Esophagus squamous epithelium (tissue), 5 donors: ENCODE results near the gene VWA1. TPM values are rescaled to one million over a fixed set of nuclear protein-coding genes. Genes with fewer than 3 reads are reported as not detected.
"Not testable (repeated sequence)": the region's sequence is repeated elsewhere in the genome, so short reads cannot be mapped to it uniquely, and the experiment has no call there.

Experiments used
- DNase-seq: peaks from one replicate; lab custom pipeline; 2025; lab: John Stamatoyannopoulos, UW
- H3K27ac ChIP-seq, 4 donors: fragments of 200-600 bp; sonication (generic); one replicate each; pipeline ENCODE4 v1.5.1; 2016 to 2019; ENCODE audit warnings: mild to moderate bottlenecking in 1 of 4
- H3K27me3 ChIP-seq, 4 donors: fragments of 200-600 bp; sonication (generic); 1 replicate in 3 of 4; 2 replicates in 1 of 4; pipeline versions ENCODE4 v1.5.1 to v1.6.0; 2017 to 2021; ENCODE audit warnings: antibody characterized with exemption in 1 of 4
- H3K36me3 ChIP-seq, 3 donors: fragments of 200-600 bp; sonication (generic); one replicate each; pipeline ENCODE4 v1.5.1; 2016 to 2019
- H3K4me1 ChIP-seq, 3 donors: fragments of 200-600 bp; sonication (generic); one replicate each; pipeline ENCODE4 v1.5.1; 2017 to 2019
- H3K4me3 ChIP-seq, 4 donors: fragments of 200-600 bp; sonication (generic); 1 replicate in 3 of 4; 2 replicates in 1 of 4; pipeline ENCODE4 v1.5.1; 2016 to 2019; ENCODE audit warnings: mild to moderate bottlenecking in 2 of 4, moderate library complexity in 1 of 4
- H3K9me3 ChIP-seq, 3 donors: fragments of 200-600 bp; sonication (generic); one replicate each; pipeline ENCODE4 v1.5.1; 2016 to 2019
- POLR2A ChIP-seq, 4 donors: fragments of 450-650 bp; IDR thresholded peaks; one replicate each; pipeline ENCODE4 v1.6.1; 2017; ENCODE audit warnings: antibody characterized with exemption in 4 of 4, mild to moderate bottlenecking in 4 of 4, moderate library complexity in 3 of 4
- WGBS, 2 donors: methylation state at CpG; one replicate each; pipeline ENCODE4 v1.1.5; 2018; 5-methylcytosine and 5-hydroxymethylcytosine counted together
- intact Hi-C: fragments of 100-400 bp; cut with DNase I; formaldehyde crosslinking; loops from one replicate; pipeline ENCODE4 v1.15.0; 2022
- total RNA-seq, 4 donors: library from RNA; depleted of rRNA; stranded (reverse); fragments of >200 nt; gene quantifications; one replicate each; pipeline ENCODE4 v1.1.0, GENCODE V29; 2016
- TF ChIP-seq, protein P1 (sequence below), 6 experiments: fragments of 450-650 bp in 4 of 6; fragments of 200-600 bp in 2 of 6; sonication (generic) in 2 of 6; IDR thresholded peaks; one replicate each; pipeline ENCODE4 v1.5.1; 2016 to 2019; ENCODE audit warnings: antibody characterized with exemption in 6 of 6, mild to moderate bottlenecking in 4 of 6, moderate library complexity in 4 of 6
- donor health status: DM: yes; HTN: yes; CAD: no.

Gene VWA1
- total RNA-seq, 4 donors from 2014 or later, result 20.0 to 55.0 (median 34.6) TPM

- 74 to 80% methylated on average over 7 of the region's 7 CpGs for WGBS, 2 donors
- intact Hi-C loops, result no loop called here
- no peak overlapping the region for H3K27ac ChIP-seq
- H3K36me3 ChIP-seq, result peaks cover 5 to 64% (median 24%) of the 10 kb centered on the region in 3 donors
- H3K4me1 ChIP-seq, result peaks cover 32 to 76% (median 36%) of the 10 kb centered on the region in 3 donors
- H3K4me3 ChIP-seq, result no peak overlapping the region
- H3K9me3 ChIP-seq, result no peaks in the 10 kb centered on the region
- TF ChIP-seq, protein P1, sequence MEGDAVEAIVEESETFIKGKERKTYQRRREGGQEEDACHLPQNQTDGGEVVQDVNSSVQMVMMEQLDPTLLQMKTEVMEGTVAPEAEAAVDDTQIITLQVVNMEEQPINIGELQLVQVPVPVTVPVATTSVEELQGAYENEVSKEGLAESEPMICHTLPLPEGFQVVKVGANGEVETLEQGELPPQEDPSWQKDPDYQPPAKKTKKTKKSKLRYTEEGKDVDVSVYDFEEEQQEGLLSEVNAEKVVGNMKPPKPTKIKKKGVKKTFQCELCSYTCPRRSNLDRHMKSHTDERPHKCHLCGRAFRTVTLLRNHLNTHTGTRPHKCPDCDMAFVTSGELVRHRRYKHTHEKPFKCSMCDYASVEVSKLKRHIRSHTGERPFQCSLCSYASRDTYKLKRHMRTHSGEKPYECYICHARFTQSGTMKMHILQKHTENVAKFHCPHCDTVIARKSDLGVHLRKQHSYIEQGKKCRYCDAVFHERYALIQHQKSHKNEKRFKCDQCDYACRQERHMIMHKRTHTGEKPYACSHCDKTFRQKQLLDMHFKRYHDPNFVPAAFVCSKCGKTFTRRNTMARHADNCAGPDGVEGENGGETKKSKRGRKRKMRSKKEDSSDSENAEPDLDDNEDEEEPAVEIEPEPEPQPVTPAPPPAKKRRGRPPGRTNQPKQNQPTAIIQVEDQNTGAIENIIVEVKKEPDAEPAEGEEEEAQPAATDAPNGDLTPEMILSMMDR (IDR thresholded peaks at IDR 0.05), result no peak
- no peak for TF ChIP-seq POLR2A (IDR thresholded peaks at IDR 0.05)
- no peak for DNase-seq
- no peaks in the 10 kb centered on the region for H3K27me3 ChIP-seq
Measured at GRCh38 chr1:1403653-1404052, 31.8 kb upstream of the VWA1 start.

GRCh38 chr1:1406101-1406820 lies 29.2 kb upstream of the VWA1 start:
- Histone ChIP-seq H3K27ac (peak overlapping the region; percentile 85 to 94 (median 90)), H3K36me3 (peaks cover 5 to 62% (median 24%) of the 10 kb centered on the region in 3 donors), H3K4me1 (peaks cover 22 to 79% (median 30%) of the 10 kb centered on the region in 3 donors), H3K4me3 (peak overlapping the region; percentile 77 to 93 (median 84)), H3K27me3 (no peaks in the 10 kb centered on the region), H3K9me3 (no peaks in the 10 kb centered on the region)
- TF ChIP-seq POLR2A (IDR thresholded peaks at IDR 0.05), result no peak
- TF ChIP-seq, protein P1 (IDR thresholded peaks at IDR 0.05), result no peak
- DNase-seq, result no peak
- intact Hi-C loops, result no loop called here
- 34 to 51% methylated on average over 28 to 43 of the region's 43 CpGs for WGBS, 2 donors

DNA sequence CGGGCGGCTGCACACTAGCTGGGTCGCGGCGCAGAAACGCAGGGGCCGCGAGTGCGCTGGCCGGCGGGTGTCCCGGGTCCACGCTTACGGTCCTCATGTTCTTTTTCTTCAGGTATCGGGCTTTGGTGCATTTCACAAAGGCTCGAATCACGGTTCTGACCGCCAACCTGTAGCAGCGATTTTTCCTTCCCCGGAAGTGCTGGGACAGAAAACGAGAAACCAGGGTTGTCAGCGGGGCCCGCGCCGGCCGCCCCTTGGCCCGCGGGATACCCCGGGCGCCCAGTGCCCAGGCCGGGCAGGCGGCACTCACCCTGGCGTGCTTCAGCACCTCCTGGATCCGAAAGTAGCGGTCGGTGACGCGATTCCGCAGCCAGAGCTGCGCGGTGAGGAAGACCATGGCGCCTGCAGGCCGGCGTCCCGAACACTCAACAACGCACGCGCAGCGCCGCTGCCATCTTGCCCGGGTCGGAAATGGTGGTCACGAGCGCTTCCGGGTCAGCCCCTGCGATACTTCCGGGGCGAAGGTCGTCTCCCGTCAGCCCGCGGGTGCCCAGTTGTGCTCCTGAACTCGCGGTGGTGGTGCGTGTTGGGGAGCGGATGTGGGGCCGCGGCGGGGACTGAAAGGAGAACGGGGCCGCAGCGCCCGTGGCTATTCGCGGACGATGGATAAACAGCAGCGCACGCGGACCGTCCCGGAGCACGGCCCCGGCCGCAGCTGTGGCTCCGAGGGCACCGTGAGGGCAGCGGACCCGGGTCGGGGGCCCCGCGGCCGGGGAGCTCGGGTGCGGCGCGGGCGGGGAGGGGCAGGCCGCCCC lies 28.5 kb upstream of the VWA1 start, which contains the start of gene MRPL20:
Gene MRPL20 (minus strand): TSS at position 473 of the 815 bp plus-strand sequence. CDS start 76 bp downstream, at position 397.
- 0% methylated on average over 15 of the region's 98 CpGs; no CpG with 5 or more reads in 1 of the 2 donors for WGBS, 2 donors
- DNase-seq, result peak; percentile 71
- Histone ChIP-seq H3K27me3 (no peaks in the 10 kb centered on the region), H3K27ac (peak within 1 kb of the TSS; percentile 85 to 94 (median 90)), H3K4me3 (peak within 1 kb of the TSS; percentile 77 to 93 (median 84)), H3K36me3 (peaks cover 5 to 55% (median 24%) of the 10 kb centered on the region in 3 donors), H3K4me1 (peaks cover 20 to 72% (median 30%) of the 10 kb centered on the region in 3 donors), H3K9me3 (no peaks in the 10 kb centered on the region)
- intact Hi-C loops, result no loop called here
- TF ChIP-seq POLR2A (IDR thresholded peaks at IDR 0.05), result peak in 3 of 4 donors; percentile 9 to 76 (median 65)
- TF ChIP-seq, protein P1 (IDR thresholded peaks at IDR 0.05), result peak in 1 of 6 experiments; percentile 34

GRCh38 chr1:1407636-1408318 lies 27.7 kb upstream of the VWA1 start:
- intact Hi-C loops, result no loop called here
- H3K4me1 ChIP-seq, result peaks cover 20 to 64% (median 30%) of the 10 kb centered on the region in 3 donors
- 13 to 55% methylated on average over 9 to 24 of the region's 41 CpGs for WGBS, 2 donors
- peak overlapping the region; percentile 85 to 94 (median 90) for H3K27ac ChIP-seq
- peak overlapping the region; percentile 77 to 93 (median 84) for H3K4me3 ChIP-seq
- TF ChIP-seq, protein P1 (IDR thresholded peaks at IDR 0.05), result peak in 1 of 6 experiments; percentile 4
- no peak for TF ChIP-seq POLR2A (IDR thresholded peaks at IDR 0.05)
- DNase-seq, result no peak
- H3K36me3 ChIP-seq, result peaks cover 5 to 47% (median 24%) of the 10 kb centered on the region in 3 donors
- no peaks in the 10 kb centered on the region for H3K27me3 ChIP-seq
- H3K9me3 ChIP-seq, result no peaks in the 10 kb centered on the region

- Histone ChIP-seq H3K4me1 (peaks cover 20 to 47% (median 29%) of the 10 kb centered on the region in 3 donors), H3K36me3 (peaks cover 4 to 22% (median 4%) of the 10 kb centered on the region in 3 donors)
- H3K27me3 ChIP-seq, H3K27ac ChIP-seq, DNase-seq, intact Hi-C loops, H3K4me3 ChIP-seq, H3K9me3 ChIP-seq: not testable (repeated sequence)
- WGBS, 2 donors, result 53 to 59% methylated on average over 7 to 8 of the region's 8 CpGs
Measured at GRCh38 chr1:1410238-1410637, 25.3 kb upstream of the VWA1 start.
